Neural cell (in vitro differentiated cells): ENCODE data around the gene CRIM1. TPM values are rescaled to one million over a fixed set of nuclear protein-coding genes. Genes with fewer than 3 reads are reported as not detected.

Source experiments
- H2AFZ ChIP-seq: fragments of 200-600, 300-800 bp; sonication (generic), shearing (Covaris generic); 2 replicates; pipeline ENCODE4 v1.6.0; 2014; ENCODE audit warnings: low read depth, mild to moderate bottlenecking, antibody characterized with exemption, low read length, moderate library complexity
- H3F3A ChIP-seq: fragments of 200-600 bp; shearing (Covaris generic); 2 replicates; pipeline ENCODE4 v1.6.1; 2016; ENCODE audit warnings: mild to moderate bottlenecking, moderate library complexity, mixed read lengths, antibody characterized with exemption, low read length; ENCODE audit not compliant: insufficient read depth, poor library complexity, severe bottlenecking
- H3K27ac ChIP-seq: fragments of 200-600, 300-800 bp; sonication (generic), shearing (Covaris generic); 2 replicates; pipeline ENCODE4 v1.5.1; 2014; ENCODE audit warnings: mild to moderate bottlenecking, low read length, moderate library complexity
- H3K27me3 ChIP-seq: fragments of 300-800, 200-600 bp; sonication (generic), shearing (Covaris generic); 2 replicates; pipeline ENCODE4 v1.6.0; 2014; ENCODE audit warnings: mild to moderate bottlenecking, low read depth, low read length, moderate library complexity; ENCODE audit not compliant: insufficient read depth
- H3K36me3 ChIP-seq: fragments of 300-800, 200-600 bp; sonication (generic), shearing (Covaris generic); 2 replicates; pipeline ENCODE4 v1.5.1; 2014; ENCODE audit warnings: mild to moderate bottlenecking, antibody characterized with exemption, low read length, moderate library complexity; ENCODE audit not compliant: insufficient read depth
- H3K4me2 ChIP-seq: fragments of 300-800, 200-600 bp; sonication (generic), shearing (Covaris generic); 2 replicates; pipeline ENCODE4 v1.6.0; 2014; ENCODE audit warnings: mild to moderate bottlenecking, low read length
- H3K4me3 ChIP-seq: fragments of 300-800, 200-600 bp; sonication (generic), shearing (Covaris generic); 2 replicates; pipeline ENCODE4 v1.5.1; 2014; ENCODE audit warnings: mild to moderate bottlenecking, low read length, moderate library complexity
- H3K79me2 ChIP-seq: fragments of 200-600 bp; shearing (Covaris generic); replicated peaks from 2 replicates; pipeline ENCODE4 v1.6.0; 2014; ENCODE audit warnings: mild to moderate bottlenecking, low read length, moderate library complexity; ENCODE audit not compliant: insufficient read depth
- H3K9ac ChIP-seq: fragments of 300-800, 200-600 bp; sonication (generic), shearing (Covaris generic); 2 replicates; pipeline ENCODE4 v1.6.1; 2016; ENCODE audit warnings: mild to moderate bottlenecking, low read length, mixed read lengths
- H3K9me2 ChIP-seq: fragments of 200-600 bp; shearing (Covaris generic); 2 replicates; pipeline ENCODE4 v1.6.1; 2016; ENCODE audit warnings: mild to moderate bottlenecking, low read length, mixed read lengths; ENCODE audit not compliant: insufficient read depth
- H3K9me3 ChIP-seq: fragments of 200-600, 300-800 bp; sonication (generic), shearing (Covaris generic); 2 replicates; pipeline ENCODE4 v1.6.1; 2016; ENCODE audit warnings: mild to moderate bottlenecking, mixed run types, low read length, moderate library complexity, mixed read lengths
- H4K20me1 ChIP-seq: fragments of 200-600 bp; shearing (Covaris generic); 2 replicates; pipeline ENCODE4 v1.6.1; 2016; ENCODE audit warnings: mild to moderate bottlenecking, mixed run types; ENCODE audit not compliant: insufficient read depth
- CTCF ChIP-seq: fragments of 450-650 bp; IDR thresholded peaks from 2 replicates; pipeline ENCODE4 v1.5.1; 2014; ENCODE audit warnings: antibody characterized with exemption, mild to moderate bottlenecking, moderate library complexity; ENCODE audit not compliant: poor library complexity, severe bottlenecking
- EP300 ChIP-seq: fragments of 450-650 bp; conservative IDR thresholded peaks from 2 replicates; pipeline ENCODE4 v1.6.1; 2014; ENCODE audit warnings: antibody characterized with exemption, mild to moderate bottlenecking, moderate library complexity; ENCODE audit not compliant: poor library complexity, severe bottlenecking
- EZH2 ChIP-seq: fragments of 200-600, 300-800 bp; shearing (Covaris generic), sonication (generic); IDR thresholded peaks from 2 replicates; pipeline ENCODE4 v1.6.1; 2014; ENCODE audit warnings: antibody characterized with exemption, low read length, borderline replicate concordance, mild to moderate bottlenecking; ENCODE audit not compliant: insufficient read depth, poor library complexity, severe bottlenecking
- MXI1 ChIP-seq: fragments of 450-650 bp; conservative IDR thresholded peaks from 2 replicates; pipeline ENCODE4 v1.6.1; 2014; ENCODE audit warnings: antibody characterized with exemption, mild to moderate bottlenecking; ENCODE audit not compliant: poor library complexity, severe bottlenecking
- POLR2AphosphoS5 ChIP-seq: IDR thresholded peaks from 2 replicates; pipeline ENCODE4 v1.6.1; 2012
- RAD21 ChIP-seq: fragments of 450-650 bp; conservative IDR thresholded peaks from 2 replicates; pipeline ENCODE4 v1.6.1; 2014; ENCODE audit warnings: antibody characterized with exemption, mild to moderate bottlenecking, moderate library complexity
- SMC3 ChIP-seq: fragments of 450-650 bp; conservative IDR thresholded peaks from 2 replicates; pipeline ENCODE4 v1.6.1; 2014; ENCODE audit warnings: antibody characterized with exemption, mild to moderate bottlenecking, moderate library complexity; ENCODE audit not compliant: poor library complexity
- TAF1 ChIP-seq: IDR thresholded peaks from 2 replicates; pipeline ENCODE4 v1.6.1; 2012; ENCODE audit warnings: low read depth
- polyA plus RNA-seq: library from polyadenylated mRNA; depleted of rRNA; stranded (reverse); fragments of >200 nt; gene quantifications from 2 replicates; pipeline ENCODE4 v1.2.3, GENCODE V29; 2014
- TF ChIP-seq, protein P1 (sequence below): IDR thresholded peaks from 2 replicates; pipeline ENCODE4 v1.6.1; 2012; ENCODE audit warnings: borderline replicate concordance

Gene CRIM1
- polyA plus RNA-seq, 1 donor from 2014 or later = 6.7 TPM

DNA sequence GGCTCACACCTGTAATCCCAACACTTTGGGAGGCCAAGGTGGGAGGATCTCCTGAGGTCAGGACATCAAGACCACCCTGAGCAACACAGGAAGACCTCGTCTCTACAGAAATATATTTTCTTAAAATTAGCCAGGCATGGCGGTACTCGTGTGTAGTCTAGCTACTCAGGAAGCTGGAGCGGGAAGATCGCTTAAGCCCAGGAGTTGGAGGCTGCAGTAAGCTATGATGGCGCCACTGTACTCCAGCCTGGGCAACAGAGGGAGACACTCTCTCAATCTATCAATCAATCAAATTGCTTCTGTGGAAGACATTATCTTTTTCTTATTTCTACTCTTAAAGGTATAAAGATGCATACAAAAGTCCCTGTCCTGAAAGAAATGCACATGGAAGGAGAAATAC lies 231.1 kb downstream of the CRIM1 start:
- H3K4me3 ChIP-seq = no peak overlapping the region
- no peaks in the 10 kb centered on the region for H4K20me1 ChIP-seq
- no peak overlapping the region for H3K9ac ChIP-seq
- H3F3A ChIP-seq = no peaks in the 10 kb centered on the region
- H2AFZ ChIP-seq = no peak overlapping the region
- H3K9me3 ChIP-seq = no peaks in the 10 kb centered on the region
- no peak overlapping the region for H3K27ac ChIP-seq
- H3K4me2 ChIP-seq = no peak overlapping the region
- no peak for TF ChIP-seq RAD21
- no peak for TF ChIP-seq TAF1
- TF ChIP-seq EP300 = no peak
- TF ChIP-seq POLR2AphosphoS5 = no peak
- TF ChIP-seq, protein P1, sequence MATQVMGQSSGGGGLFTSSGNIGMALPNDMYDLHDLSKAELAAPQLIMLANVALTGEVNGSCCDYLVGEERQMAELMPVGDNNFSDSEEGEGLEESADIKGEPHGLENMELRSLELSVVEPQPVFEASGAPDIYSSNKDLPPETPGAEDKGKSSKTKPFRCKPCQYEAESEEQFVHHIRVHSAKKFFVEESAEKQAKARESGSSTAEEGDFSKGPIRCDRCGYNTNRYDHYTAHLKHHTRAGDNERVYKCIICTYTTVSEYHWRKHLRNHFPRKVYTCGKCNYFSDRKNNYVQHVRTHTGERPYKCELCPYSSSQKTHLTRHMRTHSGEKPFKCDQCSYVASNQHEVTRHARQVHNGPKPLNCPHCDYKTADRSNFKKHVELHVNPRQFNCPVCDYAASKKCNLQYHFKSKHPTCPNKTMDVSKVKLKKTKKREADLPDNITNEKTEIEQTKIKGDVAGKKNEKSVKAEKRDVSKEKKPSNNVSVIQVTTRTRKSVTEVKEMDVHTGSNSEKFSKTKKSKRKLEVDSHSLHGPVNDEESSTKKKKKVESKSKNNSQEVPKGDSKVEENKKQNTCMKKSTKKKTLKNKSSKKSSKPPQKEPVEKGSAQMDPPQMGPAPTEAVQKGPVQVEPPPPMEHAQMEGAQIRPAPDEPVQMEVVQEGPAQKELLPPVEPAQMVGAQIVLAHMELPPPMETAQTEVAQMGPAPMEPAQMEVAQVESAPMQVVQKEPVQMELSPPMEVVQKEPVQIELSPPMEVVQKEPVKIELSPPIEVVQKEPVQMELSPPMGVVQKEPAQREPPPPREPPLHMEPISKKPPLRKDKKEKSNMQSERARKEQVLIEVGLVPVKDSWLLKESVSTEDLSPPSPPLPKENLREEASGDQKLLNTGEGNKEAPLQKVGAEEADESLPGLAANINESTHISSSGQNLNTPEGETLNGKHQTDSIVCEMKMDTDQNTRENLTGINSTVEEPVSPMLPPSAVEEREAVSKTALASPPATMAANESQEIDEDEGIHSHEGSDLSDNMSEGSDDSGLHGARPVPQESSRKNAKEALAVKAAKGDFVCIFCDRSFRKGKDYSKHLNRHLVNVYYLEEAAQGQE = no peak
- TF ChIP-seq SMC3 = no peak
- TF ChIP-seq CTCF = no peak
- TF ChIP-seq MXI1 = no peak
- no peak for TF ChIP-seq EZH2
- H3K27me3 ChIP-seq = no peaks in the 10 kb centered on the region
- peaks cover 3% of the 10 kb centered on the region for H3K36me3 ChIP-seq
- no peaks in the 10 kb centered on the region for H3K79me2 ChIP-seq
- H3K9me2 ChIP-seq = no peaks in the 10 kb centered on the region

GRCh38 chr2:36587101-36587500 lies 231.5 kb downstream of the CRIM1 start:
- Histone ChIP-seq H4K20me1 (no peaks in the 10 kb centered on the region), H3K36me3 (peaks cover 3% of the 10 kb centered on the region), H3K4me2 (no peak overlapping the region), H3F3A (no peaks in the 10 kb centered on the region), H3K9ac (no peak overlapping the region), H2AFZ (no peak overlapping the region), H3K9me2 (no peaks in the 10 kb centered on the region), H3K9me3 (no peaks in the 10 kb centered on the region), H3K4me3 (no peak overlapping the region), H3K27ac (no peak overlapping the region), H3K79me2 (no peaks in the 10 kb centered on the region), H3K27me3 (no peaks in the 10 kb centered on the region)
- no peak for TF ChIP-seq CTCF
- no peak for TF ChIP-seq SMC3
- TF ChIP-seq POLR2AphosphoS5 = no peak
- no peak for TF ChIP-seq MXI1
- no peak for TF ChIP-seq TAF1
- TF ChIP-seq, protein P1 = no peak
- no peak for TF ChIP-seq EP300
- no peak for TF ChIP-seq EZH2
- TF ChIP-seq RAD21 = no peak
